ENCODE measurements around the gene HSD11B1L. TPM values are rescaled to one million over a fixed set of nuclear protein-coding genes. Genes with fewer than 3 reads are reported as not detected.

HSD11B1L gene
- polyA plus RNA-seq, 1 experiment = 4.9 TPM

GRCh38 chr19:5635427-5635826 is 45.4 kb upstream of the HSD11B1L start:
- Histone ChIP-seq H3K9me3 (ENCODE audit: control insufficient read depth, insufficient read depth, low read length) (no peaks in the 10 kb centered on the region), H3K27me3 (ENCODE audit: control insufficient read depth, insufficient read depth, low read length) (no peaks in the 10 kb centered on the region), H3K27ac (ENCODE audit: low read depth, low read length) (no peak overlapping the region), H3K4me3 (ENCODE audit: low read depth, low read length) (no peak overlapping the region)
- TF ChIP-seq CTCF (IDR thresholded peaks at IDR 0.05; ENCODE audit: low read depth, low read length) = no peak
- ChIA-PET CTCF (no interaction called here), POLR2A (interaction anchor here (0.5 kb wide), 1 partner anchor 20 kb away, joined by 5 read pairs; no protein-coding TSS in a partner anchor)
- no peak for DNase-seq (ENCODE audit: low read depth, low spot score)

- DNase-seq (ENCODE audit: low read depth, low spot score) = no peak
- Histone ChIP-seq H3K27me3 (ENCODE audit: control insufficient read depth, insufficient read depth, low read length) (no peaks in the 10 kb centered on the region), H3K9me3 (ENCODE audit: control insufficient read depth, insufficient read depth, low read length) (no peaks in the 10 kb centered on the region), H3K4me3 (ENCODE audit: low read depth, low read length) (no peak overlapping the region), H3K27ac (ENCODE audit: low read depth, low read length) (no peak overlapping the region)
- TF ChIP-seq CTCF (IDR thresholded peaks at IDR 0.05; ENCODE audit: low read depth, low read length) = no peak
- ChIA-PET POLR2A (no interaction called here), CTCF (no interaction called here)
These were observed 42.9 kb upstream of the HSD11B1L start for GRCh38 chr19:5637971-5638370.

- CTCF ChIA-PET = no interaction called here
These were observed 39.7 kb upstream of the HSD11B1L start for GRCh38 chr19:5641171-5641570.

GRCh38 chr19:5642204-5642603 is 38.6 kb upstream of the HSD11B1L start:
- no peak overlapping the region for H3K4me3 ChIP-seq (ENCODE audit: low read depth, low read length)
- ChIA-PET CTCF (interaction anchor here (0.9 kb wide), 1 partner anchor 45 kb away, joined by 3 read pairs; no protein-coding TSS in a partner anchor), POLR2A (interaction anchor here (0.8 kb wide), 1 partner anchor 19 kb away, joined by 4 read pairs; the partner anchor contains the start of genes SAFB and SAFB2)
- no peak overlapping the region for H3K27ac ChIP-seq (ENCODE audit: low read depth, low read length)
- DNase-seq (ENCODE audit: low read depth, low spot score) = no peak
- no peak for TF ChIP-seq CTCF (IDR thresholded peaks at IDR 0.05; ENCODE audit: low read depth, low read length)
- H3K27me3 ChIP-seq (ENCODE audit: control insufficient read depth, insufficient read depth, low read length) = no peaks in the 10 kb centered on the region
- H3K9me3 ChIP-seq (ENCODE audit: control insufficient read depth, insufficient read depth, low read length) = no peaks in the 10 kb centered on the region

More at GRCh38 chr19:5641171-5641570, 39.7 kb upstream of the HSD11B1L start:
- Histone ChIP-seq H3K4me3 (ENCODE audit: low read depth, low read length) (no peak overlapping the region), H3K27me3 (ENCODE audit: control insufficient read depth, insufficient read depth, low read length) (no peaks in the 10 kb centered on the region), H3K27ac (ENCODE audit: low read depth, low read length) (no peak overlapping the region), H3K9me3 (ENCODE audit: control insufficient read depth, insufficient read depth, low read length) (no peaks in the 10 kb centered on the region)
- TF ChIP-seq CTCF (IDR thresholded peaks at IDR 0.05; ENCODE audit: low read depth, low read length) = no peak
- DNase-seq (ENCODE audit: low read depth, low spot score) = no peak
- POLR2A ChIA-PET = no interaction called here

- no peaks in the 10 kb centered on the region for H3K27me3 ChIP-seq (ENCODE audit: control insufficient read depth, insufficient read depth, low read length)
- no peaks in the 10 kb centered on the region for H3K9me3 ChIP-seq (ENCODE audit: control insufficient read depth, insufficient read depth, low read length)
- ChIA-PET POLR2A (no interaction called here), CTCF (no interaction called here)
- H3K27ac ChIP-seq (ENCODE audit: low read depth, low read length) = no peak overlapping the region
- H3K4me3 ChIP-seq (ENCODE audit: low read depth, low read length) = no peak overlapping the region
- no peak for TF ChIP-seq CTCF (IDR thresholded peaks at IDR 0.05; ENCODE audit: low read depth, low read length)
- no peak for DNase-seq (ENCODE audit: low read depth, low spot score)
These were observed 37.8 kb upstream of the HSD11B1L start for GRCh38 chr19:5643060-5643459.

Measured in AG04450 (cell line).